ENCODE results near the gene ZNF730. TPM values are rescaled to one million over a fixed set of nuclear protein-coding genes. Genes with fewer than 3 reads are reported as not detected.
"Not testable (repeated sequence)": the region's sequence is repeated elsewhere in the genome, so short reads cannot be mapped to it uniquely, and the experiment has no call there.

Gene ZNF730
- total and polyA plus RNA-seq, 2 of the 4 experiments (the other 2 are of a cell fraction): 0.43 to 3.2 TPM

- no peak overlapping the region for H3K18ac ChIP-seq (ENCODE audit: low read depth, low read length)
- TF ChIP-seq POLR2A (IDR thresholded peaks at IDR 0.05; ENCODE audit: low read depth, low read length) (peak; percentile 2; the same call in 1 of the 2 replicates), SMC3 (IDR thresholded peaks at IDR 0.05; ENCODE audit: low read depth, low read length) (no peak)
- intact Hi-C loops (cut with micrococcal nuclease): loop anchor here (10.0 kb wide), 2 partner anchors 200 to 610 kb away; partner anchors contain the start of gene ZNF675
- no peak overlapping the region for H4K91ac ChIP-seq (ENCODE audit: insufficient read depth, low read depth, low read length)
- H3K56ac ChIP-seq (ENCODE audit: extremely low read depth, insufficient read depth, low read length): no peak overlapping the region
- H3K4ac ChIP-seq (ENCODE audit: low read depth, low read length): peak overlapping the region; percentile 22; the same call in 1 of the 2 replicates
- H2BK20ac ChIP-seq (ENCODE audit: low read depth, low read length): no peak overlapping the region
- 5% methylated on average over 12 of the region's 48 CpGs; no CpG with 5 or more reads in 1 of the 2 experiments for WGBS, 2 experiments (ENCODE audit: extremely low coverage in 2 of 2, insufficient read length in 1 of 2)
- no peaks in the 10 kb centered on the region for H4K20me1 ChIP-seq (ENCODE audit: insufficient read depth, low read length)
- peak overlapping the region; percentile 98 for H2AFZ ChIP-seq (replicated peaks; ENCODE audit: low read length, poor library complexity)
- ATAC-seq (ENCODE audit: low read depth) (peak; percentile 97), DNase-seq (peak; percentile 72)
- ChIA-PET POLR2A (ENCODE audit: unreplicated experiment) (interaction anchor here (0.5 kb wide), 1 partner anchor 12 kb away, joined by 7 read pairs; no protein-coding TSS in a partner anchor), CTCF (interaction anchor here (0.7 kb wide), 1 partner anchor 265 kb away, joined by 4 read pairs; no protein-coding TSS in a partner anchor)
- H2AK9ac ChIP-seq (replicated peaks; ENCODE audit: low read depth, low read length, poor library complexity): peak overlapping the region; percentile 1
- H3K36me3 ChIP-seq (ENCODE audit: control insufficient read depth, insufficient read depth, low read length): no peaks in the 10 kb centered on the region
- H3K9me3 ChIP-seq (ENCODE audit: control insufficient read depth, insufficient read depth, low read length): no peaks in the 10 kb centered on the region
- peak overlapping the region; percentile 72 for H3K9ac ChIP-seq (ENCODE audit: low read depth, low read length)
- no TSS peak for BruUV-seq (replicated peaks)
- H2AK5ac ChIP-seq (ENCODE audit: low read depth, low read length): no peak overlapping the region
- in situ Hi-C loops (cut with MboI; ENCODE audit: low sequenced_read_pairs): no loop called here
- no peak overlapping the region for H2BK5ac ChIP-seq (ENCODE audit: low read depth, low read length, poor library complexity, severe bottlenecking)
- H3K14ac ChIP-seq (replicated peaks; ENCODE audit: low read depth, low read length): peak overlapping the region; percentile 22; the same call in 1 of the 2 replicates
- dilution Hi-C loops (cut with HindIII; ENCODE audit: low sequenced_read_pairs, unreplicated experiment): no loop called here
- peak overlapping the region; percentile 54; the same call in 1 of the 2 replicates for H3K27ac ChIP-seq (ENCODE audit: insufficient read depth, low read length)
- H3K4me3 ChIP-seq (ENCODE audit: insufficient read depth, low read depth, low read length): peak overlapping the region; percentile 96
- H3K27me3 ChIP-seq (ENCODE audit: control insufficient read depth, insufficient read depth, low read length): no peaks in the 10 kb centered on the region
- H3K4me1 ChIP-seq (ENCODE audit: control insufficient read depth, insufficient read depth, low read length): no peaks in the 10 kb centered on the region
- H4K5ac ChIP-seq (ENCODE audit: low read depth, low read length): no peak overlapping the region
- peaks cover 0 to 8% of the 10 kb centered on the region in 2 experiments; a peak in 2 of 4 replicates for H3K79me1 ChIP-seq (ENCODE audit: low read depth in 1 of 2, low read length in 2 of 2)
- H2BK120ac ChIP-seq (ENCODE audit: low read depth, low read length): no peak overlapping the region
- no peak overlapping the region for H3K23ac ChIP-seq (ENCODE audit: low read depth, low read length)
- no peaks in the 10 kb centered on the region for H3K9me1 ChIP-seq (ENCODE audit: insufficient read depth, low read length)
- peak overlapping the region; percentile 76 for H3K4me2 ChIP-seq (ENCODE audit: low read depth, low read length)
- peak overlapping the region; percentile 6 to 71; a peak in 2 of 4 replicates for H4K8ac ChIP-seq (ENCODE audit: low read depth in 2 of 2, low read length in 2 of 2)
- no peak overlapping the region for H2BK15ac ChIP-seq (ENCODE audit: low read depth, low read length)
Measured at GRCh38 chr19:23075031-23075733, 41.6 kb upstream of the ZNF730 start.

DNA sequence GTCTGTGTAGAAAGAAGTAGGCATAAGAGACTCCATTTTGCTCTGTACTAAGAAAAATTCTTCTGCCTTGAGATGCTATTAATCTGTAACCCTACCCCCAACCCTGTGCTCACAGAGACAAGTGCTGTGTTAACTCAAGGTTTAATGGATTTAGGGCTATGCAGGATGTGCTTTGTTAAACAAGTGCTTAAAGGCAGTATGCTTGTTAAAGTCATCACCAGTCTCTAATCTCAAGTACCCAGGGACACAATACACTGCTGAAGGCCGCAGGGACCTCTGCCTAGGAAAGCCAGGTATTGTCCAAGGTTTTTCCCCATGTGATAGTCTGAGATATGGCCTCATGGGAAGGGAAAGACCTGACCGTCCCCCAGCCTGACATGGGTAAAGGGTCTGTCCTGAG lies 39.0 kb upstream of the ZNF730 start:
- in situ Hi-C loops (cut with MboI; ENCODE audit: low sequenced_read_pairs); H3K79me1 ChIP-seq (ENCODE audit: low read depth in 1 of 2, low read length in 2 of 2); ATAC-seq (ENCODE audit: low read depth); H3K9me1 ChIP-seq (ENCODE audit: insufficient read depth, low read length); H3K9me3 ChIP-seq (ENCODE audit: control insufficient read depth, insufficient read depth, low read length); H3K56ac ChIP-seq (ENCODE audit: extremely low read depth, insufficient read depth, low read length); H3K4me3 ChIP-seq (ENCODE audit: insufficient read depth, low read depth, low read length); H3K36me3 ChIP-seq (ENCODE audit: control insufficient read depth, insufficient read depth, low read length); H2BK15ac ChIP-seq (ENCODE audit: low read depth, low read length); H3K23ac ChIP-seq (ENCODE audit: low read depth, low read length); H3K18ac ChIP-seq (ENCODE audit: low read depth, low read length); H3K27me3 ChIP-seq (ENCODE audit: control insufficient read depth, insufficient read depth, low read length); H3K14ac ChIP-seq (replicated peaks; ENCODE audit: low read depth, low read length); H4K5ac ChIP-seq (ENCODE audit: low read depth, low read length); CTCF ChIA-PET; H4K8ac ChIP-seq (ENCODE audit: low read depth in 2 of 2, low read length in 2 of 2); H2AK5ac ChIP-seq (ENCODE audit: low read depth, low read length); H2AFZ ChIP-seq (replicated peaks; ENCODE audit: low read length, poor library complexity); H2BK5ac ChIP-seq (ENCODE audit: low read depth, low read length, poor library complexity, severe bottlenecking); BruUV-seq (replicated peaks); POLR2A ChIA-PET (ENCODE audit: unreplicated experiment); H2BK20ac ChIP-seq (ENCODE audit: low read depth, low read length); H4K20me1 ChIP-seq (ENCODE audit: insufficient read depth, low read length); DNase-seq; H3K4me2 ChIP-seq (ENCODE audit: low read depth, low read length); H3K4ac ChIP-seq (ENCODE audit: low read depth, low read length); dilution Hi-C loops (cut with HindIII; ENCODE audit: low sequenced_read_pairs, unreplicated experiment); H4K91ac ChIP-seq (ENCODE audit: insufficient read depth, low read depth, low read length); H3K4me1 ChIP-seq (ENCODE audit: control insufficient read depth, insufficient read depth, low read length); H3K27ac ChIP-seq (ENCODE audit: insufficient read depth, low read length); H2AK9ac ChIP-seq (replicated peaks; ENCODE audit: low read depth, low read length, poor library complexity); H3K9ac ChIP-seq (ENCODE audit: low read depth, low read length); H2BK120ac ChIP-seq (ENCODE audit: low read depth, low read length): not testable (repeated sequence)
- intact Hi-C loops (cut with micrococcal nuclease): loop anchor here (10.0 kb wide), 2 partner anchors 197 to 607 kb away; partner anchors contain the start of gene ZNF675
- WGBS, 2 experiments (ENCODE audit: extremely low coverage in 2 of 2, insufficient read length in 1 of 2): no CpG with 5 or more reads among the region's 2 CpGs

All from IMR-90 (cell line).